SK-N-SH treated with all-trans-retinoic acid at 6 μM for 48 hours (cell line): ENCODE results near the gene FOXN3.

ENCODE experiments used
- ATAC-seq: fragments of 200-7000 bp; cut with Tn5 transposase; 3 replicates; pipeline ENCODE4 v1.9.1; 2020; ENCODE audit warnings: mild to moderate bottlenecking, moderate library complexity
- ARNTL ChIP-seq: fragments of 450-650 bp; formaldehyde crosslinking; IDR thresholded peaks from 2 replicates; pipeline ENCODE4 v1.5.0; 2020; ENCODE audit warnings: low read depth, mild to moderate bottlenecking, moderate library complexity, borderline replicate concordance
- BACH2 ChIP-seq: fragments of 250-450 bp; sonication (Bioruptor Pico); IDR thresholded peaks from 2 replicates; pipeline ENCODE4 v1.9.0; 2021; ENCODE audit warnings: mild to moderate bottlenecking, borderline replicate concordance
- CSDC2 ChIP-seq: fragments of 250-450 bp; sonication (Bioruptor Pico); IDR thresholded peaks from 2 replicates; pipeline ENCODE4 v1.5.0; 2020; ENCODE audit warnings: mild to moderate bottlenecking, moderate library complexity
- ESRRG ChIP-seq: fragments of 250-450 bp; sonication (Bioruptor Pico); IDR thresholded peaks from 2 replicates; pipeline ENCODE4 v1.6.1; 2021; ENCODE audit warnings: mild to moderate bottlenecking
- ISL1 ChIP-seq: fragments of 250-450 bp; sonication (Bioruptor Pico); IDR thresholded peaks from 2 replicates; pipeline ENCODE4 v2.1.2; 2022; ENCODE audit warnings: mild to moderate bottlenecking, moderate library complexity
- OSR1 ChIP-seq: fragments of 250-450 bp; sonication (Bioruptor Pico); IDR thresholded peaks from 2 replicates; pipeline ENCODE4 v1.8.0; 2022; ENCODE audit warnings: moderate library complexity, mild to moderate bottlenecking, inconsistent platforms
- PPARA ChIP-seq: fragments of 250-450 bp; sonication (Bioruptor Pico); IDR thresholded peaks from 2 replicates; pipeline ENCODE4 v1.5.0; 2020; ENCODE audit warnings: mild to moderate bottlenecking, borderline replicate concordance
- RARB ChIP-seq: fragments of 250-450 bp; sonication (Bioruptor Pico); IDR thresholded peaks from 2 replicates; pipeline ENCODE4 v1.8.0; 2021; ENCODE audit warnings: mild to moderate bottlenecking, moderate library complexity
- SNAI2 ChIP-seq: fragments of 250-450 bp; sonication (Bioruptor Pico); IDR thresholded peaks from 2 replicates; pipeline ENCODE4 v1.5.0; 2020; ENCODE audit warnings: mild to moderate bottlenecking, moderate library complexity
- TCF4 ChIP-seq: fragments of 250-450 bp; sonication (Bioruptor Pico); IDR thresholded peaks from 2 replicates; pipeline ENCODE4 v1.8.0; 2021; ENCODE audit warnings: mild to moderate bottlenecking, moderate library complexity, borderline replicate concordance
- TOX ChIP-seq: fragments of 250-450 bp; sonication (Bioruptor Pico); IDR thresholded peaks from 2 replicates; pipeline ENCODE4 v1.8.0; 2021; ENCODE audit warnings: mild to moderate bottlenecking, moderate library complexity, borderline replicate concordance
- ZC3H10 ChIP-seq: fragments of 250-450 bp; sonication (Bioruptor Pico); IDR thresholded peaks from 2 replicates; pipeline ENCODE4 v1.5.1; 2021; ENCODE audit warnings: mild to moderate bottlenecking, moderate library complexity
- ZFP3 ChIP-seq: fragments of 250-450 bp; sonication (Bioruptor Pico); IDR thresholded peaks from 2 replicates; pipeline ENCODE4 v1.5.0; 2020; ENCODE audit warnings: mild to moderate bottlenecking, moderate library complexity
- ZFP30 ChIP-seq: fragments of 450-650 bp; formaldehyde crosslinking; IDR thresholded peaks from 2 replicates; pipeline ENCODE4 v1.5.0; 2022; ENCODE audit warnings: mild to moderate bottlenecking, moderate library complexity
- ZNF565 ChIP-seq: fragments of 450-650 bp; formaldehyde crosslinking; conservative IDR thresholded peaks from 2 replicates; pipeline ENCODE4 v1.5.0; 2020; ENCODE audit warnings: low read depth, mild to moderate bottlenecking, moderate library complexity
- ZNF70 ChIP-seq: fragments of 450-650 bp; formaldehyde crosslinking; IDR thresholded peaks from 2 replicates; pipeline ENCODE4 v1.5.0; 2020; ENCODE audit warnings: mild to moderate bottlenecking, moderate library complexity
- ZNF8 ChIP-seq: fragments of 450-650 bp; formaldehyde crosslinking; IDR thresholded peaks from 2 replicates; pipeline ENCODE4 v1.5.0; 2020; ENCODE audit warnings: mild to moderate bottlenecking, moderate library complexity
- TF ChIP-seq, protein P1 (sequence below): fragments of 250-450 bp; sonication (Bioruptor Pico); IDR thresholded peaks from 2 replicates; pipeline ENCODE4 v1.5.0; 2020; ENCODE audit warnings: mild to moderate bottlenecking, moderate library complexity
- TF ChIP-seq, protein P2 (sequence below): fragments of 250-450 bp; sonication (Bioruptor Pico); IDR thresholded peaks from 2 replicates; pipeline ENCODE4 v1.5.1; 2021; ENCODE audit warnings: mild to moderate bottlenecking, moderate library complexity
- TF ChIP-seq, protein P3 (sequence below): fragments of 250-450 bp; sonication (Bioruptor Pico); IDR thresholded peaks from 2 replicates; pipeline ENCODE4 v1.8.0; 2020; ENCODE audit warnings: mild to moderate bottlenecking, moderate library complexity, borderline replicate concordance
- TF ChIP-seq, protein P4 (sequence below): fragments of 250-450 bp; sonication (Bioruptor Pico); IDR thresholded peaks from 2 replicates; pipeline ENCODE4 v1.8.0; 2021; ENCODE audit warnings: low read depth, mild to moderate bottlenecking, moderate library complexity, borderline replicate concordance
- TF ChIP-seq, protein P5 (sequence below): fragments of 250-450 bp; sonication (Bioruptor Pico); IDR thresholded peaks from 2 replicates; pipeline ENCODE4 v1.5.1; 2020; ENCODE audit warnings: low read depth, mild to moderate bottlenecking, moderate library complexity

Gene FOXN3

DNA sequence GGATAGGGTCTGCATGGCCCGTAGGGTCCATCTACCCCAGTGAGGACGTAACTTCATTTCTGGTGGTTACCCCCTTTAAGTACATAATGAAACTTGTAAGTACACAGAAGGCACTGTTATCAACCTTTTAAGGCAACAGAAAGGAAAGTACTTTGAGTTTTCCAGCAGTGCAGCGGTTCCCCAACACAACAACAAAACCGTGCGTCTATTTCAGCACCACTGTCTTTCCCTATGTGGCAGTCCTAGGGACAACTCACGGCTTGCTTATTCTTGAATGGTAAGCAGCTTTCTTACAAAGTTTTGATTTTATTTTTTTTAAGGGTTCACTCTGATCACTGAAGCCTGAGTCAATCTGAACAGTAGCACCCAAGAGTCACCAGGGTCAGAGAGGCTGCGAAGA, 46.3 kb downstream of the FOXN3 start:
- TF ChIP-seq SNAI2 (CRISPR knock-in tag) (no peak), OSR1 (CRISPR knock-in tag) (no peak), TCF4 (CRISPR knock-in tag) (no peak), TOX (CRISPR knock-in tag) (no peak), ISL1 (CRISPR knock-in tag) (no peak), ZNF70 (CRISPR knock-in tag) (no peak), BACH2 (CRISPR knock-in tag) (no peak), ZFP3 (CRISPR knock-in tag) (no peak), RARB (CRISPR knock-in tag) (no peak), PPARA (CRISPR knock-in tag) (no peak), ESRRG (CRISPR knock-in tag) (no peak), ZNF8 (CRISPR knock-in tag) (no peak), CSDC2 (no peak), ZNF565 (CRISPR knock-in tag) (no peak), ZFP30 (CRISPR knock-in tag) (no peak), ZC3H10 (no peak)
- TF ChIP-seq, protein P1, sequence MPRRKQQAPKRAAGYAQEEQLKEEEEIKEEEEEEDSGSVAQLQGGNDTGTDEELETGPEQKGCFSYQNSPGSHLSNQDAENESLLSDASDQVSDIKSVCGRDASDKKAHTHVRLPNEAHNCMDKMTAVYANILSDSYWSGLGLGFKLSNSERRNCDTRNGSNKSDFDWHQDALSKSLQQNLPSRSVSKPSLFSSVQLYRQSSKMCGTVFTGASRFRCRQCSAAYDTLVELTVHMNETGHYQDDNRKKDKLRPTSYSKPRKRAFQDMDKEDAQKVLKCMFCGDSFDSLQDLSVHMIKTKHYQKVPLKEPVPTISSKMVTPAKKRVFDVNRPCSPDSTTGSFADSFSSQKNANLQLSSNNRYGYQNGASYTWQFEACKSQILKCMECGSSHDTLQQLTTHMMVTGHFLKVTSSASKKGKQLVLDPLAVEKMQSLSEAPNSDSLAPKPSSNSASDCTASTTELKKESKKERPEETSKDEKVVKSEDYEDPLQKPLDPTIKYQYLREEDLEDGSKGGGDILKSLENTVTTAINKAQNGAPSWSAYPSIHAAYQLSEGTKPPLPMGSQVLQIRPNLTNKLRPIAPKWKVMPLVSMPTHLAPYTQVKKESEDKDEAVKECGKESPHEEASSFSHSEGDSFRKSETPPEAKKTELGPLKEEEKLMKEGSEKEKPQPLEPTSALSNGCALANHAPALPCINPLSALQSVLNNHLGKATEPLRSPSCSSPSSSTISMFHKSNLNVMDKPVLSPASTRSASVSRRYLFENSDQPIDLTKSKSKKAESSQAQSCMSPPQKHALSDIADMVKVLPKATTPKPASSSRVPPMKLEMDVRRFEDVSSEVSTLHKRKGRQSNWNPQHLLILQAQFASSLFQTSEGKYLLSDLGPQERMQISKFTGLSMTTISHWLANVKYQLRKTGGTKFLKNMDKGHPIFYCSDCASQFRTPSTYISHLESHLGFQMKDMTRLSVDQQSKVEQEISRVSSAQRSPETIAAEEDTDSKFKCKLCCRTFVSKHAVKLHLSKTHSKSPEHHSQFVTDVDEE (CRISPR knock-in tag) = no peak
- TF ChIP-seq, protein P2, sequence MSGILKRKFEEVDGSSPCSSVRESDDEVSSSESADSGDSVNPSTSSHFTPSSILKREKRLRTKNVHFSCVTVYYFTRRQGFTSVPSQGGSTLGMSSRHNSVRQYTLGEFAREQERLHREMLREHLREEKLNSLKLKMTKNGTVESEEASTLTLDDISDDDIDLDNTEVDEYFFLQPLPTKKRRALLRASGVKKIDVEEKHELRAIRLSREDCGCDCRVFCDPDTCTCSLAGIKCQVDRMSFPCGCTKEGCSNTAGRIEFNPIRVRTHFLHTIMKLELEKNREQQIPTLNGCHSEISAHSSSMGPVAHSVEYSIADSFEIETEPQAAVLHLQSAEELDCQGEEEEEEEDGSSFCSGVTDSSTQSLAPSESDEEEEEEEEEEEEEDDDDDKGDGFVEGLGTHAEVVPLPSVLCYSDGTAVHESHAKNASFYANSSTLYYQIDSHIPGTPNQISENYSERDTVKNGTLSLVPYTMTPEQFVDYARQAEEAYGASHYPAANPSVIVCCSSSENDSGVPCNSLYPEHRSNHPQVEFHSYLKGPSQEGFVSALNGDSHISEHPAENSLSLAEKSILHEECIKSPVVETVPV (CRISPR knock-in tag) = no peak
- TF ChIP-seq, protein P3, sequence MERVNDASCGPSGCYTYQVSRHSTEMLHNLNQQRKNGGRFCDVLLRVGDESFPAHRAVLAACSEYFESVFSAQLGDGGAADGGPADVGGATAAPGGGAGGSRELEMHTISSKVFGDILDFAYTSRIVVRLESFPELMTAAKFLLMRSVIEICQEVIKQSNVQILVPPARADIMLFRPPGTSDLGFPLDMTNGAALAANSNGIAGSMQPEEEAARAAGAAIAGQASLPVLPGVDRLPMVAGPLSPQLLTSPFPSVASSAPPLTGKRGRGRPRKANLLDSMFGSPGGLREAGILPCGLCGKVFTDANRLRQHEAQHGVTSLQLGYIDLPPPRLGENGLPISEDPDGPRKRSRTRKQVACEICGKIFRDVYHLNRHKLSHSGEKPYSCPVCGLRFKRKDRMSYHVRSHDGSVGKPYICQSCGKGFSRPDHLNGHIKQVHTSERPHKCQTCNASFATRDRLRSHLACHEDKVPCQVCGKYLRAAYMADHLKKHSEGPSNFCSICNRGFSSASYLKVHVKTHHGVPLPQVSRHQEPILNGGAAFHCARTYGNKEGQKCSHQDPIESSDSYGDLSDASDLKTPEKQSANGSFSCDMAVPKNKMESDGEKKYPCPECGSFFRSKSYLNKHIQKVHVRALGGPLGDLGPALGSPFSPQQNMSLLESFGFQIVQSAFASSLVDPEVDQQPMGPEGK = no peak
- TF ChIP-seq, protein P4, sequence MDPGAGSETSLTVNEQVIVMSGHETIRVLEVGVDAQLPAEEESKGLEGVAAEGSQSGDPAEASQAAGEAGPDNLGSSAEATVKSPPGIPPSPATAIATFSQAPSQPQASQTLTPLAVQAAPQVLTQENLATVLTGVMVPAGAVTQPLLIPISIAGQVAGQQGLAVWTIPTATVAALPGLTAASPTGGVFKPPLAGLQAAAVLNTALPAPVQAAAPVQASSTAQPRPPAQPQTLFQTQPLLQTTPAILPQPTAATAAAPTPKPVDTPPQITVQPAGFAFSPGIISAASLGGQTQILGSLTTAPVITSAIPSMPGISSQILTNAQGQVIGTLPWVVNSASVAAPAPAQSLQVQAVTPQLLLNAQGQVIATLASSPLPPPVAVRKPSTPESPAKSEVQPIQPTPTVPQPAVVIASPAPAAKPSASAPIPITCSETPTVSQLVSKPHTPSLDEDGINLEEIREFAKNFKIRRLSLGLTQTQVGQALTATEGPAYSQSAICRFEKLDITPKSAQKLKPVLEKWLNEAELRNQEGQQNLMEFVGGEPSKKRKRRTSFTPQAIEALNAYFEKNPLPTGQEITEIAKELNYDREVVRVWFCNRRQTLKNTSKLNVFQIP (CRISPR knock-in tag) = no peak
- no peak for ATAC-seq

DNA sequence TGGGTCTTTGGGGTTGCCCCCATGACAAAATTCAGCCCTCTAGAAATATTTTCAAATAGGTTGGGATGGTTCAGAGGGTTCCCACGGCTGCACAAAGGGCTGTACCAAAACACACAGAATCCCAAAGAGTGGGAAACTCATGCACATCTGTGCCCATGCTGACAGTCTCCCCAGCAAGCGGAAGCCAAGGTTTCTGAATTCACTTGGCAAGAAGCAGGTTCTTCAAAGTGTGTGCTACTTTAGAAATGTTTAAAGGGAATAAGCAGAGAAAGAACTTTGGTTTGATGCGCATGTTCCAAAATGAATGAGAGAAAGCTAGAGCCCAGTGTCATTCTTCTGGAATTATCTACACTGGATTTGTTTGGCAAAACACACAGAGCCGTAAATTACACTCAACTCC, 46.7 kb downstream of the FOXN3 start:
- TF ChIP-seq ESRRG (CRISPR knock-in tag) = no peak
- no peak for TF ChIP-seq SNAI2 (CRISPR knock-in tag)
- TF ChIP-seq RARB (CRISPR knock-in tag) = no peak
- no peak for TF ChIP-seq ARNTL (CRISPR knock-in tag)
- no peak for TF ChIP-seq TOX (CRISPR knock-in tag)
- TF ChIP-seq ZFP30 (CRISPR knock-in tag) = no peak
- TF ChIP-seq CSDC2 = no peak
- no peak for TF ChIP-seq ZNF565 (CRISPR knock-in tag)
- no peak for TF ChIP-seq PPARA (CRISPR knock-in tag)
- no peak for TF ChIP-seq ZC3H10
- no peak for TF ChIP-seq ZNF70 (CRISPR knock-in tag)
- no peak for TF ChIP-seq ZNF8 (CRISPR knock-in tag)
- TF ChIP-seq, protein P1 (CRISPR knock-in tag) = no peak
- TF ChIP-seq, protein P5, sequence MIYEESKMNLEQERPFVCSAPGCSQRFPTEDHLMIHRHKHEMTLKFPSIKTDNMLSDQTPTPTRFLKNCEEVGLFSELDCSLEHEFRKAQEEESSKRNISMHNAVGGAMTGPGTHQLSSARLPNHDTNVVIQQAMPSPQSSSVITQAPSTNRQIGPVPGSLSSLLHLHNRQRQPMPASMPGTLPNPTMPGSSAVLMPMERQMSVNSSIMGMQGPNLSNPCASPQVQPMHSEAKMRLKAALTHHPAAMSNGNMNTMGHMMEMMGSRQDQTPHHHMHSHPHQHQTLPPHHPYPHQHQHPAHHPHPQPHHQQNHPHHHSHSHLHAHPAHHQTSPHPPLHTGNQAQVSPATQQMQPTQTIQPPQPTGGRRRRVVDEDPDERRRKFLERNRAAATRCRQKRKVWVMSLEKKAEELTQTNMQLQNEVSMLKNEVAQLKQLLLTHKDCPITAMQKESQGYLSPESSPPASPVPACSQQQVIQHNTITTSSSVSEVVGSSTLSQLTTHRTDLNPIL (CRISPR knock-in tag) = no peak
- TF ChIP-seq OSR1 (CRISPR knock-in tag) = no peak
- TF ChIP-seq ISL1 (CRISPR knock-in tag) = no peak
- TF ChIP-seq, all 23 proteins: peak for 0
- no peak for ATAC-seq
